Measurements from ENCODE around the gene FRMPD4. TPM values are rescaled to one million over a fixed set of nuclear protein-coding genes. Genes with fewer than 3 reads are reported as not detected.

The FRMPD4 gene
- total and polyA plus RNA-seq, 10 donors = not detected

DNA sequence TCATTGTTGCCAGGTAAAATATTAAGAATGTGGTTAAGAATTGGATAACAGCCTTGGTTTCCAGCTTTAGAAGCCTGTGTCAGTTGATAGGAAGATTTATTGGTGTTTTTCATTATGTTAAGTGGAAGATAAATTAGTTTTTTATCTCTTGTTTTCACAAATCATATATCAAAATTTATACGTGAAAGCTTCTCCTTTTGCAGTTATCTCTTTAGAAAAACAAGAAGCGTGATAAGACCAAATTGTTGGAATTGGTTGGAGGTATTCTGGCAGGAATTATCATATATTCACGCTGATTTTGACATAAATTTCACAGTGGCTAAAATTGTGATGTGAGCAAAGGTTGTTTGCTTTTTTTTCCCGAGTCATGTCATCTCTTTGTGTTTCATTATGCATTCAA, 90.6 kb downstream of the FRMPD4 start:
- Histone ChIP-seq H3K9me3 (no peaks in the 10 kb centered on the region), H3K36me3 (no peaks in the 10 kb centered on the region), H3K4me1 (no peaks in the 10 kb centered on the region), H3K27me3 (replicated peaks in 1 of 7) (no peaks in the 10 kb centered on the region), H3K27ac (no peak overlapping the region), H3K4me3 (no peak overlapping the region)
- WGBS, 5 donors = 57 to 64% (median 61%) methylated on average over 4 of the region's 4 CpGs
- TF ChIP-seq, protein P1, sequence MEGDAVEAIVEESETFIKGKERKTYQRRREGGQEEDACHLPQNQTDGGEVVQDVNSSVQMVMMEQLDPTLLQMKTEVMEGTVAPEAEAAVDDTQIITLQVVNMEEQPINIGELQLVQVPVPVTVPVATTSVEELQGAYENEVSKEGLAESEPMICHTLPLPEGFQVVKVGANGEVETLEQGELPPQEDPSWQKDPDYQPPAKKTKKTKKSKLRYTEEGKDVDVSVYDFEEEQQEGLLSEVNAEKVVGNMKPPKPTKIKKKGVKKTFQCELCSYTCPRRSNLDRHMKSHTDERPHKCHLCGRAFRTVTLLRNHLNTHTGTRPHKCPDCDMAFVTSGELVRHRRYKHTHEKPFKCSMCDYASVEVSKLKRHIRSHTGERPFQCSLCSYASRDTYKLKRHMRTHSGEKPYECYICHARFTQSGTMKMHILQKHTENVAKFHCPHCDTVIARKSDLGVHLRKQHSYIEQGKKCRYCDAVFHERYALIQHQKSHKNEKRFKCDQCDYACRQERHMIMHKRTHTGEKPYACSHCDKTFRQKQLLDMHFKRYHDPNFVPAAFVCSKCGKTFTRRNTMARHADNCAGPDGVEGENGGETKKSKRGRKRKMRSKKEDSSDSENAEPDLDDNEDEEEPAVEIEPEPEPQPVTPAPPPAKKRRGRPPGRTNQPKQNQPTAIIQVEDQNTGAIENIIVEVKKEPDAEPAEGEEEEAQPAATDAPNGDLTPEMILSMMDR (IDR thresholded peaks at IDR 0.05 in 8 of 11, conservative IDR thresholded peaks at IDR 0.05 in 3 of 11) = no peak
- TF ChIP-seq POLR2A (IDR thresholded peaks at IDR 0.05) (no peak), POLR2AphosphoS5 (IDR thresholded peaks at IDR 0.05) (no peak)
- intact Hi-C loops (cut with DNase I; ENCODE audit: low total_unique reads) = no loop called here
- DNase-seq = no peak

DNA sequence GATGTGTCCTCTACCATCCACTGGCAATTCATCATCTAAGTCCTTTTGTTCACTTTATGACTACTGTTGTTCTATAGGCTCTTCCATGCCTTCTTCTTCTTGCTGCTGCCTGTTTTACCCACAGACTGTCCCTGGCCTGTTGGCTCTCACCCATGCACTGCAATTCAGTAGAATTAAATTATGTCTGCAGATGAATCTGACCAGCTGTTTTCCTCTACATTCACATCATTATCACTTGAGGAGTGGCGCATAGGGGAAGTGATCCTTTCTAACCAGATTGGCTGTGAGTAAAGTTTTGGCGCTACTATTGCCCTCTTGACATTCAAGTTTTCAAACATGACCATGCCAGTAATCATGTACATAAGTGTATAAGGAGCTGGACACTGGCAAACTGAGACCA, 91.7 kb downstream of the FRMPD4 start:
- DNase-seq = no peak
- H3K27ac ChIP-seq = no peak overlapping the region
- no peaks in the 10 kb centered on the region for H3K27me3 ChIP-seq (replicated peaks in 1 of 7)
- H3K36me3 ChIP-seq = no peaks in the 10 kb centered on the region
- TF ChIP-seq, protein P1 (IDR thresholded peaks at IDR 0.05 in 8 of 11, conservative IDR thresholded peaks at IDR 0.05 in 3 of 11) = no peak
- TF ChIP-seq POLR2A (IDR thresholded peaks at IDR 0.05) (no peak), POLR2AphosphoS5 (IDR thresholded peaks at IDR 0.05) (no peak)
- no peaks in the 10 kb centered on the region for H3K4me1 ChIP-seq
- no peak overlapping the region for H3K4me3 ChIP-seq
- intact Hi-C loops (cut with DNase I; ENCODE audit: low total_unique reads) = no loop called here
- H3K9me3 ChIP-seq = no peaks in the 10 kb centered on the region
- 91 to 95% (median 93%) methylated on average over 2 of the region's 2 CpGs for WGBS, 5 donors

DNA sequence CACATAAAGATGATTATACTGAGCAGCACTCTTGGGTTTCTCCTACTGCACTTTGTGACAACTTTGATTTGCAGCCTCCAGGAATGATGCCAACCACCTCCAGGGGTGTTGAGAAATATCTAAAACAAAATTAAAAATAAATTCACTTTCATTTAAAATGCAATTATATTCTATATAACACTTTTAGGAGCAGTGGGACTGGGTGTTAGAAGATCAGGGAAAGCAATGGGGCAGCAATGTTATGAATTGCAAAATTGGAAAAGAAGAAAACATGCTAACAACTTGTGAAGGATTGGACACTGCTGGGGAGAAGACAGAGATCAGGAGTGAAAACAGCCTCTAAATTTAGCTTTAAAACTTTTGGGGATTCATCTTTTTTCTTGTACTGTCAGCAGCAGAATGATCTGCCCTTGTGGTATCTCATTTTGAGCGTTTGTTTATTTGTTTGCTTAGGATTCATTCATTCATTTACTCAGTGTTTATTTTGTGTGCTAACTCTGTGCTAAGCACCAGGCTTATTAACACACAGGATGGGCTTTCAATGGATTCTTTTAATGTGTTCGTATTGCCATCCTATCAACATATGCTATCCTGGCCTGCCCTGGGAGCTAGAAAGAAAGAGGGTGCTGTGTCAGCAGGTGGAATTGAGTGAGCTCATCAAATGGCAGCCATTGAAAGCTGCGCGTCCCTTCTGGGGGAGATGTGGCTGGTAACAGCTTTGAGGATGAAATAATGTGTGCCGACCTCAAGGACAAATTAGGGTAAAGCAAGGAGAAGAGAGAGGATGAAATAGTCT, 96.5 kb downstream of the FRMPD4 start:
- no peaks in the 10 kb centered on the region for H3K36me3 ChIP-seq
- no peak for TF ChIP-seq POLR2AphosphoS5 (IDR thresholded peaks at IDR 0.05)
- TF ChIP-seq POLR2A (IDR thresholded peaks at IDR 0.05) = no peak
- TF ChIP-seq, protein P1 (IDR thresholded peaks at IDR 0.05 in 8 of 11, conservative IDR thresholded peaks at IDR 0.05 in 3 of 11) = no peak
- no peak for DNase-seq
- H3K4me3 ChIP-seq = no peak overlapping the region
- intact Hi-C loops (cut with DNase I; ENCODE audit: low total_unique reads) = no loop called here
- WGBS, 5 donors = 74 to 90% (median 81%) methylated on average over 5 of the region's 5 CpGs
- no peaks in the 10 kb centered on the region for H3K27me3 ChIP-seq (replicated peaks in 1 of 7)
- H3K27ac ChIP-seq = no peak overlapping the region
- no peaks in the 10 kb centered on the region for H3K9me3 ChIP-seq
- H3K4me1 ChIP-seq = no peaks in the 10 kb centered on the region

DNA sequence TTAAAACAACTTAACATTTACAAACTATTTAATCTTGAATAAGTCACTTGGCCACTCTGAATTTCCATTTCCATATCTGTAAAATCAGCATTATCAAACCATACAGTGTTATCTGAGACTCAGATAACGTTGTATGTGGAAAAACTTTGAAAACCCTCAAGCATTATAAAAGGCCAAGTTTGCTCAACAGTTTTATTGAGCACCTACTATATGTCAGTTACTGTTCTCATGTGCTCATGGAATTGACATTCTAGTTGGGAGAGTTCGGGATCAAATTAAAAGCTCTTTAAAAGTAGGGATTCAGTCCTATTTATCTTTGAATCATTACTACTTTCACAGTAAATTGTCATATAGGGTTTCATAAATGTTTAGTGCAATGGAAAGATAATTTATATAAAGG, 97.9 kb downstream of the FRMPD4 start:
- Histone ChIP-seq H3K27me3 (replicated peaks in 1 of 7) (no peaks in the 10 kb centered on the region), H3K36me3 (no peaks in the 10 kb centered on the region), H3K27ac (no peak overlapping the region), H3K4me3 (no peak overlapping the region), H3K4me1 (no peaks in the 10 kb centered on the region), H3K9me3 (no peaks in the 10 kb centered on the region)
- DNase-seq = no peak
- no peak for TF ChIP-seq POLR2AphosphoS5 (IDR thresholded peaks at IDR 0.05)
- TF ChIP-seq POLR2A (IDR thresholded peaks at IDR 0.05) = no peak
- TF ChIP-seq, protein P1 (IDR thresholded peaks at IDR 0.05 in 8 of 11, conservative IDR thresholded peaks at IDR 0.05 in 3 of 11) = no peak
- WGBS, 5 donors = 59 to 76% (median 68%) methylated on average over 2 of the region's 2 CpGs
- intact Hi-C loops (cut with DNase I; ENCODE audit: low total_unique reads) = no loop called here
